Hippocampal formation (tissue), 2 donors: ENCODE data around the gene SBK2.
A peak's percentile ranks its signal among the peaks of the same experiment; 100 is the strongest.

ENCODE experiments used
- DNase-seq, 2 donors: peaks; one replicate each; lab custom pipeline; 2025; lab: John Stamatoyannopoulos, UW

Gene SBK2

GRCh38 chr19:55486043-55486970 lies 50.6 kb downstream of the SBK2 start:
- DNase-seq: no peak

GRCh38 chr19:55485439-55486011 lies 51.4 kb downstream of the SBK2 start:
- DNase-seq: no peak

- DNase-seq: peak; percentile 2 to 38
These were observed 52.1 kb downstream of the SBK2 start, which contains the start of gene NAT14 for GRCh38 chr19:55484593-55485438. NAT14 (plus strand) TSS chr19:55485188; CDS start chr19:55485709, 521 bp downstream.

GRCh38 chr19:55483706-55484592 lies 53.0 kb downstream of the SBK2 start:
- DNase-seq: no peak

- no peak for DNase-seq
These were observed 53.8 kb downstream of the SBK2 start for GRCh38 chr19:55482967-55483705.

- no peak for DNase-seq
These were observed 54.6 kb downstream of the SBK2 start for GRCh38 chr19:55482156-55482961.

GRCh38 chr19:55481794-55482155 lies 55.2 kb downstream of the SBK2 start:
- no peak for DNase-seq

GRCh38 chr19:55481148-55481793 lies 55.7 kb downstream of the SBK2 start:
- no peak for DNase-seq

GRCh38 chr19:55479451-55480230 lies 57.3 kb downstream of the SBK2 start:
- DNase-seq: no peak

GRCh38 chr19:55479045-55479444 lies 57.9 kb downstream of the SBK2 start:
- DNase-seq: no peak
